ENCODE results near the gene FAM177B. TPM values are rescaled to one million over a fixed set of nuclear protein-coding genes. Genes with fewer than 3 reads are reported as not detected.

Gene FAM177B
- total and polyA plus RNA-seq, 2 donors from 2014 or later = 1.1 TPM; not detected in 1

DNA sequence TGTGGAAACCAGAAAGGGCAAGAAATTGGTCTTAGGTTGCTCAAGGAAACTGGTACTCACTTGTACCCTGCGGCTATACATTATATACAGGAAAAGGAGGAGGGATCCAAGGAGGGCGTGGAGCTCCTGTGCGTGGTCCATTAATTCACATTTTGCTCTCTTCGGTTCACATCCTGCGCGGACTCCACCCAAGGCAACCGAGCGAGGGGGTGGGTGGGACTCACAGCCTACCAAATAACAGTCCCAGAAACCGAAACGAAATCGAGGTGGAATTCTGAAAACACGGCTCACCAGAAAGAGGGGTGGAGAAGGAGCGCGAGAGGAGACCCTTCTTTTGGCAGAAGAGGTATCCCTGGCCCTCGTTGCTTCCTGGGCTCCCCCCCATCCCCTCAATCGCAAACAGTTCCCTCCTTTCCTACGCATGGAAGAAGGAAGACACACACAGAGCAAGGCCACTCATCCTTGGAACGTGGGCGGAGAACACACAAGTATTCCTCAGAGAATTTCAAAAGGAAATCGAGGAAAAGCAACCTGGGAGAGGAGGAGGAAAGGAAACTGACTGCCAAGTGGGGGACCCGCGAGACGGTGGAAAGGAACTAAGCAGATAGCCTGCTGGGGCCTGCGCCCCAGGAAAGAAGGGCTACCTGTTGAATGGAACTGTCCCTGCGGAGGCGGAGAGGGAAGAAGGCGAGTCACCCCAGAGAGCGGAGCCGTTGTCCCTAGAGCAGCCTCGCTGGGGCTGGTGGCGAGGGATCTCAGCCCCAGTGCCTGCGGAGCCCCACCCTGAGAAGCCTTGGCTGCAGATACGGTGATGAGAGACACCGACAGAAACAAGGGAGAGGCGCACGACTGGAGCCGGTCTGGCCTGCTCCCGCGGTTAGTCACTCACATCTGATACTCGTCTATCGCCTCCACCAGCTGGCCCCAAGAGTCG lies 25.4 kb upstream of the FAM177B start:
- intact Hi-C loops (cut with DNase I) = no loop called here
- H3K9ac ChIP-seq (ENCODE audit: low read length in 3 of 3) = peak overlapping the region; percentile 90 to 97 (median 91)
- DNase-seq (peak; percentile 71 to 87 (median 83)), FAIRE-seq (no peak)
- peaks cover 0 to 2% (median 0%) of the 10 kb centered on the region in 3 donors for H3K36me3 ChIP-seq (ENCODE audit: control insufficient read depth in 2 of 3, insufficient read depth in 3 of 3, low read length in 3 of 3)
- H3K27ac ChIP-seq (ENCODE audit: low read depth in 2 of 2, low read length in 2 of 2) = peak overlapping the region; percentile 84 to 94
- no peaks in the 10 kb centered on the region for H3K9me3 ChIP-seq (ENCODE audit: control insufficient read depth in 2 of 3, insufficient read depth in 1 of 3, low read length in 3 of 3)
- peak overlapping the region; percentile 91 to 97 (median 92) for H3K4me3 ChIP-seq (ENCODE audit: low read length in 3 of 3)
- H3K4me1 ChIP-seq (ENCODE audit: control insufficient read depth in 2 of 3, insufficient read depth in 2 of 3, low read depth in 1 of 3, low read length in 3 of 3) = peaks cover 0 to 3% (median 2%) of the 10 kb centered on the region in 3 donors
- TF ChIP-seq, protein P1, sequence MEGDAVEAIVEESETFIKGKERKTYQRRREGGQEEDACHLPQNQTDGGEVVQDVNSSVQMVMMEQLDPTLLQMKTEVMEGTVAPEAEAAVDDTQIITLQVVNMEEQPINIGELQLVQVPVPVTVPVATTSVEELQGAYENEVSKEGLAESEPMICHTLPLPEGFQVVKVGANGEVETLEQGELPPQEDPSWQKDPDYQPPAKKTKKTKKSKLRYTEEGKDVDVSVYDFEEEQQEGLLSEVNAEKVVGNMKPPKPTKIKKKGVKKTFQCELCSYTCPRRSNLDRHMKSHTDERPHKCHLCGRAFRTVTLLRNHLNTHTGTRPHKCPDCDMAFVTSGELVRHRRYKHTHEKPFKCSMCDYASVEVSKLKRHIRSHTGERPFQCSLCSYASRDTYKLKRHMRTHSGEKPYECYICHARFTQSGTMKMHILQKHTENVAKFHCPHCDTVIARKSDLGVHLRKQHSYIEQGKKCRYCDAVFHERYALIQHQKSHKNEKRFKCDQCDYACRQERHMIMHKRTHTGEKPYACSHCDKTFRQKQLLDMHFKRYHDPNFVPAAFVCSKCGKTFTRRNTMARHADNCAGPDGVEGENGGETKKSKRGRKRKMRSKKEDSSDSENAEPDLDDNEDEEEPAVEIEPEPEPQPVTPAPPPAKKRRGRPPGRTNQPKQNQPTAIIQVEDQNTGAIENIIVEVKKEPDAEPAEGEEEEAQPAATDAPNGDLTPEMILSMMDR (IDR thresholded peaks at IDR 0.05; ENCODE audit: borderline replicate concordance, extremely low read depth, insufficient read depth) = no peak
- H3K27me3 ChIP-seq (ENCODE audit: control insufficient read depth, insufficient read depth, low read length) = no peaks in the 10 kb centered on the region

DNA sequence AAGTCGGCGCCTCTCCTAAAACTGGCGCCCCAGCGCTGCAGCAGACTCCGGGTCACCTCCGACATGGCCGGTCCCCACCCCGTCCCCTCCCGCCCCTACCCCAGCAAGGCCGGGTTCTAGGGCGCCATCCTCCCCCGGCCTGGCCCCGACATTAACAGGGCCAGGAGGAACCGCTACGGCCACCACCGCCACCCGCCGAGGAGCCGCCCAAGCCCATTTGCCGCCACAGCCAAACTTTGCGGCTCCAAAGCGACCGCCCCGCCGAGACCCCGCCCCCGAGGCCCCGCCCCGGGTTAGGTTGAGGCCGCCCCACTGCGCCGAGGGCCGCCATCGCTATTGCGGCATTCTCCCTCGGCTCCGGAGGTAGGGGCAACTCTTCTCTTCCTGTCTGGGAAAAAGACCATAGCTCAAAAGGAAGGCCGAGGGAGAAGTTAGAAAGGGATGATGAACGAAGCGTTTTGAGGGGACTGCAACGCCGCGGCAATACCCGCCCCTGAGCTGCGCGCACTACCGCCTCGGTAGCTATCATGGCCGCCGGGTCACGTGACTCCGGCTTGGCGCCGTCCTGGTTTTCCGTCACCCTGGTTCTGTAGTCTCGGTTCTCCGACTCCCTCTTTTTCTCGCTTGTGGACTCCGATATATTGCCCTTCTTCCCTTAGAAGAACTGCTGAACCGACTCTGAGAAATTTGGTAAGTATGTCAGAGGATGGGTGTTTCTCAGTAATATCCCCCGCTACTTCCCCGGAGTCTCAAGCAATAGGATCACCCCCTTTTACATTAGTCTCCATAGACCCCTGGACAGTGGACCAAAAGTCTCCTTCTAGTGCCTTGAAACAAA lies 24.5 kb upstream of the FAM177B start, which contains the start of the genes AIDA and BROX:
TSS of gene AIDA (minus strand) at position 239 of the 838 bp plus-strand sequence. CDS start at position 65, 174 bp downstream.
TSS of gene BROX (plus strand) at position 312 of the 838 bp plus-strand sequence. CDS start 3,136 bp downstream, outside the sequence.
- Histone ChIP-seq H3K4me1 (ENCODE audit: control insufficient read depth in 2 of 3, insufficient read depth in 2 of 3, low read depth in 1 of 3, low read length in 3 of 3) (peaks cover 0 to 3% (median 2%) of the 10 kb centered on the region in 3 donors), H3K36me3 (ENCODE audit: control insufficient read depth in 2 of 3, insufficient read depth in 3 of 3, low read length in 3 of 3) (peaks cover 0 to 4% (median 0%) of the 10 kb centered on the region in 3 donors), H3K4me3 (ENCODE audit: low read length in 3 of 3) (peak within 1 kb of the TSS; percentile 91 to 100 (median 97)), H3K27ac (ENCODE audit: low read depth in 2 of 2, low read length in 2 of 2) (peak within 1 kb of the TSS; percentile 98 to 99), H3K9me3 (ENCODE audit: control insufficient read depth in 2 of 3, insufficient read depth in 1 of 3, low read length in 3 of 3) (no peaks in the 10 kb centered on the region), H3K27me3 (ENCODE audit: control insufficient read depth, insufficient read depth, low read length) (no peaks in the 10 kb centered on the region), H3K9ac (ENCODE audit: low read length in 3 of 3) (peak within 1 kb of the TSS; percentile 91 to 99 (median 97))
- DNase-seq = peak; percentile 95 to 98 (median 95)
- intact Hi-C loops (cut with DNase I) = no loop called here
- no peak for FAIRE-seq
- TF ChIP-seq, protein P1 (IDR thresholded peaks at IDR 0.05; ENCODE audit: borderline replicate concordance, extremely low read depth, insufficient read depth) = no peak

DNA sequence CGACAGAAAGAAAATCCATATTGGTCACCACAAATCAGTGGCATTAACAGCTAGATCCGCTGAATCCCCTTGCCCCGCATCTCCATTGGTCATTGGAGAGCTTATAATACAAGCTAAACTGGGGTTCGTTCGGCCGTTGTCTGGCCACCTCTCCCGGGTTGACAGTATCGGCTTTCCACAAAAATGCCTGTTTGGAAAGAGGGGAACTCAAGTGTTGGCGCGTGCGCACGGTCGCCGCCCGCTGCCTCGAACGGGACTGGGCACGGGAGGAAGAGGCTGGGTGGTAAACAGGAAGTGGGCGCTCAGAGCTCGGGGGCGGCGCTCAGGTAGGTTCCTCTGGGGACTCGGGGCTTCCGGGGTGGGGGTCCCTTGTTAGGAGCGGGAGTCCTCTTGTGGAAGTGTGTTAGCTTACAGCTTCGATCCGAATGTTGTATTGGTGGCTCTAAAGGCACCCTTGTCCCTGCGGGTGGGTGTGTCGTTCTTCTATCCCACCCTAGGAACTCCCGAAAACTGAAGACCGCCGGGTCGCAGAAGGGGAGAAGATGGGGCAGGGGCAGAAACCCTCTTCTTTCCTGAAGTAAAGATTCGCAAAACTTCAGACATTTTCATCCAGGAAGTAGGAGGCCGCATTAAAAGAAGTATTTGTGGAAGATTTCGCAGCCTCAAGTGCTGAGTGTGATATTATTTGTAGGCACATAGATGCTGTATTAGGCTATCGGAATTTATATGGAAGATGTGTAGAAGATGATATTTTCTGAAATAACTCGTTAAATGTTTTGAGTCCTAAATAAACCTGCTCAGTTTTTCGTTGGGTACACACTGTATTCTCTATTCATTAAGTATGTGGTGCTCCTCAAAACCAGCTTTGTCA lies 23.7 kb upstream of the FAM177B start:
- Histone ChIP-seq H3K4me3 (ENCODE audit: low read length in 3 of 3) (peak overlapping the region; percentile 91 to 100 (median 97)), H3K4me1 (ENCODE audit: control insufficient read depth in 2 of 3, insufficient read depth in 2 of 3, low read depth in 1 of 3, low read length in 3 of 3) (peaks cover 0 to 3% (median 2%) of the 10 kb centered on the region in 3 donors), H3K27me3 (ENCODE audit: control insufficient read depth, insufficient read depth, low read length) (no peaks in the 10 kb centered on the region), H3K9ac (ENCODE audit: low read length in 3 of 3) (peak overlapping the region; percentile 81 to 99 (median 89)), H3K27ac (ENCODE audit: low read depth in 2 of 2, low read length in 2 of 2) (peak overlapping the region; percentile 98 to 99), H3K9me3 (ENCODE audit: control insufficient read depth in 2 of 3, insufficient read depth in 1 of 3, low read length in 3 of 3) (no peaks in the 10 kb centered on the region), H3K36me3 (ENCODE audit: control insufficient read depth in 2 of 3, insufficient read depth in 3 of 3, low read length in 3 of 3) (peaks cover 0 to 4% (median 2%) of the 10 kb centered on the region in 3 donors)
- FAIRE-seq = no peak
- intact Hi-C loops (cut with DNase I) = no loop called here
- peak; percentile 95 to 99 (median 98) for DNase-seq
- TF ChIP-seq, protein P1 (IDR thresholded peaks at IDR 0.05; ENCODE audit: borderline replicate concordance, extremely low read depth, insufficient read depth) = no peak
